GM12892 (cell line): ENCODE results near the gene TNNT2.

ENCODE experiments used
- DNase-seq: peaks from one replicate; pipeline ENCODE4 v3.0.0; 2011; ENCODE audit not compliant: insufficient read length
- FAIRE-seq: peaks from 2 replicates; lab custom pipeline; 2011; peaks lifted over from hg19 to GRCh38; lab: Jason Lieb, UNC
- POLR2A ChIP-seq: IDR thresholded peaks from 2 replicates; pipeline ENCODE4 v1.6.1; 2011; ENCODE audit warnings: low read depth, low read length, control low read depth
- POLR2AphosphoS5 ChIP-seq: IDR thresholded peaks from 2 replicates; pipeline ENCODE4 v1.6.1; 2011; ENCODE audit warnings: low read depth, low read length, control low read depth
- TAF1 ChIP-seq: IDR thresholded peaks from 2 replicates; pipeline ENCODE4 v1.6.1; 2011; ENCODE audit warnings: low read depth, mild to moderate bottlenecking, control low read depth, low read length, borderline replicate concordance

TNNT2 gene

DNA sequence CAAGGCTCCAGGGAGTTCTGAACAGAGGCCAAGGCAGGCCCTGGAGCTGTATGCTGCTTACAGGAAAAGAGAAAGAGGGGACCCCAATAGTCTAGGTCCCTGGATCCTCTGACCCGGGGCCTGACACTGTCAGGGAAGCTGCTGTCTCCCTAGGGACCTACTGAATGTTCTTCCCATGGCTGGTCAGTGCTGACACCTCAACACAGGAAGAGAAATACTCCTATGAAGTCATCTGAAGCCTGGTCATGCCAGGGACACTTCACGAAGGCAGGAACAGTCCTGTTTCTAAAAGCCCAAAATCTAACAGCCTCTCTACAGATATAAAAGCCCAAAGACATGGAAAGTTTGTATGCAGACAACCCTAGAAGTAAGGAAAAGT lies 23.4 kb upstream of the TNNT2 start:
- no peak for FAIRE-seq
- no peak for DNase-seq
- no peak for TF ChIP-seq TAF1
- TF ChIP-seq POLR2A: no peak
- no peak for TF ChIP-seq POLR2AphosphoS5

GRCh38 chr1:201400212-201400851 lies 22.9 kb upstream of the TNNT2 start:
- no peak for FAIRE-seq
- DNase-seq: no peak
- TF ChIP-seq TAF1: no peak
- TF ChIP-seq POLR2AphosphoS5: no peak
- no peak for TF ChIP-seq POLR2A

DNA sequence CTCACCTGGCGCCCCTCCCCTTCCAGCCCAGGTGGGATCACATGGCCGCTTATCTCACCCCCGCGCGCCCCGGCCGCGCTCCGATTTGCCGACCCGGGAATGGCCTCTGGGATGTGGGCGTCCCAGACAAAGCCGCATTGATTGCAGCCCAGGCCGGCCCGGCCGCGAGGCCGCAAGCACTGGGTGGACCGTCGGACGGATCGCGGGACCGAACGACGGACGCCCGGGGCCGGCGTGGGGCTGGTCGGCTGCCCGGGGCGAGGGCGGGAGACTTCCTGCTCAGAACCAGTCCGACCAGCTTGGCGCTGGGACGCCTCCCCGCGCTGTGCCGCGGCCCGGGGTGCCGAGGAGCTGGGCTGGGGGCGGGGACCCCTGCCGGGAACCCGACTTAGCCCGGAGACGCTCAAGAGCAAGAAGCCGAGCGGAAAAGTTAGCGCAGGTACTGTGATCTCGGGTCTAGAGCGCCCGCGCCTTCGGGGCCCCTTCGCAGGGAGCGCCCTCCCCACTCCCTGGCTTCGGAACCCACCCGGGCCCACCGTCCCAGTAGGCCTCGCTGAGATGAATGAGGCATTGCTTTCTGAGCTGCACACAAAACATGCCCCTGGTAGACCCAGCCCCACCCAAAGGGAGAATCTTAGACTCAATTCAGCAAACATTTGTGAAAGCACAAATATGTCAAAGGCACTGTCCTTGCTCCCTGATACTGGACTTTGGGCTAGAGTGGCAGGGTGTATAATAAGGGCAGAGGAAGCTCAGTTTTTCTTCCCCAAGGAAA lies 22.1 kb upstream of the TNNT2 start:
- no peak for TF ChIP-seq TAF1
- no peak for TF ChIP-seq POLR2AphosphoS5
- TF ChIP-seq POLR2A: no peak
- FAIRE-seq: no peak
- no peak for DNase-seq

GRCh38 chr1:201399018-201399351 lies 21.5 kb upstream of the TNNT2 start, which contains the start of gene LAD1:
Gene LAD1, minus strand, starts transcription at chr1:201399324. Its CDS starts 18 bp downstream, at chr1:201399306.
- no peak for TF ChIP-seq POLR2AphosphoS5
- no peak for TF ChIP-seq POLR2A
- TF ChIP-seq TAF1: no peak
- DNase-seq (no peak), FAIRE-seq (no peak)

- DNase-seq: no peak
- no peak for FAIRE-seq
- TF ChIP-seq POLR2AphosphoS5 (no peak), POLR2A (no peak), TAF1 (no peak)
Observed at GRCh38 chr1:201397675-201398074, 20.2 kb upstream of the TNNT2 start.

- no peak for DNase-seq
- TF ChIP-seq POLR2AphosphoS5: no peak
- no peak for TF ChIP-seq POLR2A
- no peak for TF ChIP-seq TAF1
Observed at GRCh38 chr1:201396861-201397464, 19.5 kb upstream of the TNNT2 start.

DNA sequence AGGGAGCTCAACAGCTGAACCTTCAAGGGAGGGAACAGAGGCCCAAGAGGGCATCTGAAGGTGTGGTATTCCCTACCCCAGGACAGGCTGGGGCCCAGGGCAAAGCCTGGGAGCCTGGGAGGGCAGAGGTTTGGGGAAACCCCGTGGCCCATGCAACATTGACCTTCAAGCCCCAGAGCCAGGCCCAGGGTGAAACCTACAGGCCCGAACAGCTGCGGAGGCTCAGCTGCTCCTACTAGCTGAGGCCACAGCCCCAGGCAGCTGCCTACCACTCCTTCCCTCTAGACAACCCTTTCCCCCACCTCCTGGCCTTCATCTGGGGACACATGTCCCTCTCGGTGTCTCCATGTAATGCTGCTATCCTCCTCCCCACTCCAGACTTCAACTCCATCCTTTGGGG lies 18.5 kb upstream of the TNNT2 start:
- peak; percentile 30 for FAIRE-seq
- no peak for TF ChIP-seq POLR2A
- DNase-seq: no peak

More at GRCh38 chr1:201396861-201397464, 19.5 kb upstream of the TNNT2 start:
- FAIRE-seq: no peak

GRCh38 chr1:201394591-201394990 lies 17.1 kb upstream of the TNNT2 start:
- DNase-seq (no peak), FAIRE-seq (no peak)
- TF ChIP-seq POLR2AphosphoS5 (no peak), TAF1 (no peak), POLR2A (no peak)

GRCh38 chr1:201393076-201393475 lies 15.6 kb upstream of the TNNT2 start:
- TF ChIP-seq POLR2A (no peak), TAF1 (no peak), POLR2AphosphoS5 (no peak)
- no peak for DNase-seq
- FAIRE-seq: no peak

GRCh38 chr1:201391651-201392511 lies 14.4 kb upstream of the TNNT2 start:
- TF ChIP-seq TAF1 (no peak), POLR2A (no peak), POLR2AphosphoS5 (no peak)

DNA sequence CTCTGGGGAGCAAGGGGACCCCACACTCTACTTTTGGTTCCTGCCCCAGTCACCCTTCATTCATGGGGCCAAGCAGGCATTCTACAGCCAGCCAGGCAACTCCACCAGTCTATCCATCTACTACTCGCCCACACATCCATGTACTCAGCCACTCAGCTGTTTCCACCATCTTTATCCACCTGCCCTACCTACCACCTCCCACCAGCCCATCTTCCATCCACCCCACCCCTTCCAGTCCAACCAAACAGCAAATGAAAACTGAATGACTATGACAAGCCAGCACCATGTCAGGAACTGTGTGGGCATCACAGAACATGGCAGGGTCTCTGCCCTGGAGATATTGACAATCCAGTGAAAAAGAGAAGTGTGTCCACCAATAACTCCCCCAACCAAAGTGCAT lies 13.7 kb upstream of the TNNT2 start:
- TF ChIP-seq POLR2AphosphoS5 (no peak), TAF1 (no peak), POLR2A (no peak)
- no peak for DNase-seq
- FAIRE-seq: no peak

More at GRCh38 chr1:201391651-201392511, 14.4 kb upstream of the TNNT2 start:
- FAIRE-seq (no peak), DNase-seq (no peak)
